A673 (cell line): ENCODE data around the gene FCHSD2.

Experiments used
- EZH2 ChIP-seq: fragments of 200-600 bp; sonication (generic); IDR thresholded peaks from 2 replicates; pipeline ENCODE4 v1.6.1; 2017; ENCODE audit warnings: borderline replicate concordance, low read depth, mild to moderate bottlenecking, mixed read lengths, antibody characterized with exemption, low read length; ENCODE audit not compliant: poor library complexity, severe bottlenecking
- TF ChIP-seq, protein P1 (sequence below): fragments of 300-800, 200-600 bp; sonication (generic); conservative IDR thresholded peaks from 2 replicates; pipeline ENCODE4 v1.5.1; 2017; ENCODE audit warnings: low read depth, mild to moderate bottlenecking, antibody characterized with exemption, low read length, moderate library complexity, mixed read lengths

DNA sequence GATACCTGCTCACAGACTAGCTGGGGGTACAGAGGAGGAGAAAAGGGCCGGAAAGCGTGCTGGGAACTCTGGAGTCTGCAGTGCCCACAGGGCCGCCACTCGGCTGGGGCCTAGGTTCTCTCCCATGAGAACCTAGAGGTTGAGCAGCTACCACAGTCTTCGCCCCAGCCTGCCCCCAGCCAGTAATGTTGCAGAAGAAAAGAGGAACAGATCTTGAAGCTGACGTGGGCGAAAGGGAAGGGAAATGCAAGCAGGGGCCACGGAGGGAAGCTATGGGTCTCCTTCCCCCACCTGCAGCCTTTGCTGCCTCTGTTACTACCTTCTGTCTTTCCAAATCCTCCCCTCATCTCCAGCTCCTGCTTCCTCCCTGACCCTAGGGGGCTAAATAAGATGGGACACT lies 47.2 kb upstream of the FCHSD2 start:
- TF ChIP-seq, protein P1, sequence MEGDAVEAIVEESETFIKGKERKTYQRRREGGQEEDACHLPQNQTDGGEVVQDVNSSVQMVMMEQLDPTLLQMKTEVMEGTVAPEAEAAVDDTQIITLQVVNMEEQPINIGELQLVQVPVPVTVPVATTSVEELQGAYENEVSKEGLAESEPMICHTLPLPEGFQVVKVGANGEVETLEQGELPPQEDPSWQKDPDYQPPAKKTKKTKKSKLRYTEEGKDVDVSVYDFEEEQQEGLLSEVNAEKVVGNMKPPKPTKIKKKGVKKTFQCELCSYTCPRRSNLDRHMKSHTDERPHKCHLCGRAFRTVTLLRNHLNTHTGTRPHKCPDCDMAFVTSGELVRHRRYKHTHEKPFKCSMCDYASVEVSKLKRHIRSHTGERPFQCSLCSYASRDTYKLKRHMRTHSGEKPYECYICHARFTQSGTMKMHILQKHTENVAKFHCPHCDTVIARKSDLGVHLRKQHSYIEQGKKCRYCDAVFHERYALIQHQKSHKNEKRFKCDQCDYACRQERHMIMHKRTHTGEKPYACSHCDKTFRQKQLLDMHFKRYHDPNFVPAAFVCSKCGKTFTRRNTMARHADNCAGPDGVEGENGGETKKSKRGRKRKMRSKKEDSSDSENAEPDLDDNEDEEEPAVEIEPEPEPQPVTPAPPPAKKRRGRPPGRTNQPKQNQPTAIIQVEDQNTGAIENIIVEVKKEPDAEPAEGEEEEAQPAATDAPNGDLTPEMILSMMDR = no peak
- TF ChIP-seq EZH2 = no peak
